ENCODE data around the gene RNF121. TPM values are rescaled to one million over a fixed set of nuclear protein-coding genes. Genes with fewer than 3 reads are reported as not detected.

RNF121 gene
- total and polyA plus RNA-seq, 2 of the 13 experiments (the other 11 are each of a cell fraction or from before 2014, with no cell fraction given), result 28.6 to 44.3 TPM

DNA sequence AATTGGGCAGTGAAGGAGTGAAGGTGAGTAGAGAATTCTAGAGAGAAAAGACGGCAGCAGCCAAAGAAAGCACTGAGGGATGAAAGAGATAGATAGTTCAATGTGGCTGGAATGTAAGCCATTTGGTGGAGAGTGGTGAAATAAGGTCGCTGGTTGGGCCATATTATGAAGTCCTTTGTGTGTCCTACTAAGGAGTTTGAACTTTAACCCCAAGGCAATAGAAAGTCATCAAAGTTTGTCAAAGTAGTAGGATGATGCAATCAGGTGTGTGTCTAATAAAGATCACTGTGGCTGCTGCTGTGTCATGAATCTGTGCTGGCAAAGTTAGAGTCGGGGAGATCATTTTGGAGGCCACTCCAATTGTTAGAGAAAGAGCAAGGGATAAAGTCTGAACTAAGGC, 18.7 kb downstream of the RNF121 start (continued):
- no peak for TF ChIP-seq ZNF577 (CRISPR knock-in tag; IDR thresholded peaks at IDR 0.05; ENCODE audit: borderline replicate concordance, low read depth)
- TF ChIP-seq ZNF333 (CRISPR knock-in tag; IDR thresholded peaks at IDR 0.05; ENCODE audit: borderline replicate concordance), result no peak
- TF ChIP-seq ATF7-NPFF (CRISPR knock-in tag; IDR thresholded peaks at IDR 0.05; ENCODE audit: low read depth), result no peak
- no peak; the same call in 1 of the 2 replicates for TF ChIP-seq POLR2AphosphoS5 (IDR thresholded peaks at IDR 0.05; ENCODE audit: low read depth, low read length)
- TF ChIP-seq LCORL (IDR thresholded peaks at IDR 0.05), result 0 out of 2 replicates have a peak, but pooled peaks have one; percentile 57
- TF ChIP-seq LCORL (CRISPR knock-in tag; IDR thresholded peaks at IDR 0.05), result 0 out of 2 replicates have a peak, but pooled peaks have one; percentile 37
- TF ChIP-seq TEF (CRISPR knock-in tag; IDR thresholded peaks at IDR 0.05), result no peak
- TF ChIP-seq ZNF350 (CRISPR knock-in tag; IDR thresholded peaks at IDR 0.05; ENCODE audit: borderline replicate concordance, low read depth), result no peak
- TF ChIP-seq KDM6A (CRISPR knock-in tag; IDR thresholded peaks at IDR 0.05; ENCODE audit: low read depth), result peak; percentile 77
- TF ChIP-seq, protein P1, sequence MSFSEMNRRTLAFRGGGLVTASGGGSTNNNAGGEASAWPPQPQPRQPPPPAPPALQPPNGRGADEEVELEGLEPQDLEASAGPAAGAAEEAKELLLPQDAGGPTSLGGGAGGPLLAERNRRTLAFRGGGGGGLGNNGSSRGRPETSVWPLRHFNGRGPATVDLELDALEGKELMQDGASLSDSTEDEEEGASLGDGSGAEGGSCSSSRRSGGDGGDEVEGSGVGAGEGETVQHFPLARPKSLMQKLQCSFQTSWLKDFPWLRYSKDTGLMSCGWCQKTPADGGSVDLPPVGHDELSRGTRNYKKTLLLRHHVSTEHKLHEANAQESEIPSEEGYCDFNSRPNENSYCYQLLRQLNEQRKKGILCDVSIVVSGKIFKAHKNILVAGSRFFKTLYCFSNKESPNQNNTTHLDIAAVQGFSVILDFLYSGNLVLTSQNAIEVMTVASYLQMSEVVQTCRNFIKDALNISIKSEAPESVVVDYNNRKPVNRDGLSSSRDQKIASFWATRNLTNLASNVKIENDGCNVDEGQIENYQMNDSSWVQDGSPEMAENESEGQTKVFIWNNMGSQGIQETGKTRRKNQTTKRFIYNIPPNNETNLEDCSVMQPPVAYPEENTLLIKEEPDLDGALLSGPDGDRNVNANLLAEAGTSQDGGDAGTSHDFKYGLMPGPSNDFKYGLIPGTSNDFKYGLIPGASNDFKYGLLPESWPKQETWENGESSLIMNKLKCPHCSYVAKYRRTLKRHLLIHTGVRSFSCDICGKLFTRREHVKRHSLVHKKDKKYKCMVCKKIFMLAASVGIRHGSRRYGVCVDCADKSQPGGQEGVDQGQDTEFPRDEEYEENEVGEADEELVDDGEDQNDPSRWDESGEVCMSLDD (CRISPR knock-in tag; IDR thresholded peaks at IDR 0.05; ENCODE audit: borderline replicate concordance), result no peak
- no peak for TF ChIP-seq ZFP36 (IDR thresholded peaks at IDR 0.05; ENCODE audit: borderline replicate concordance, low read depth, low read length, partially characterized antibody)
- no peak for TF ChIP-seq NFE2 (CRISPR knock-in tag; IDR thresholded peaks at IDR 0.05)
- TF ChIP-seq ZNF564 (CRISPR knock-in tag; IDR thresholded peaks at IDR 0.05), result no peak
- no peak for TF ChIP-seq ISX (CRISPR knock-in tag; conservative IDR thresholded peaks at IDR 0.05)
- no peak for TF ChIP-seq ZFP36L2 (CRISPR knock-in tag; IDR thresholded peaks at IDR 0.05)
- TF ChIP-seq NR2F6 (IDR thresholded peaks at IDR 0.05), result peak; percentile 95
- TF ChIP-seq NR2F6 (CRISPR knock-in tag; IDR thresholded peaks at IDR 0.05), result peak; percentile 95
- peak; percentile 89 for TF ChIP-seq PPARG (CRISPR knock-in tag; conservative IDR thresholded peaks at IDR 0.05)
- TF ChIP-seq, protein P2, sequence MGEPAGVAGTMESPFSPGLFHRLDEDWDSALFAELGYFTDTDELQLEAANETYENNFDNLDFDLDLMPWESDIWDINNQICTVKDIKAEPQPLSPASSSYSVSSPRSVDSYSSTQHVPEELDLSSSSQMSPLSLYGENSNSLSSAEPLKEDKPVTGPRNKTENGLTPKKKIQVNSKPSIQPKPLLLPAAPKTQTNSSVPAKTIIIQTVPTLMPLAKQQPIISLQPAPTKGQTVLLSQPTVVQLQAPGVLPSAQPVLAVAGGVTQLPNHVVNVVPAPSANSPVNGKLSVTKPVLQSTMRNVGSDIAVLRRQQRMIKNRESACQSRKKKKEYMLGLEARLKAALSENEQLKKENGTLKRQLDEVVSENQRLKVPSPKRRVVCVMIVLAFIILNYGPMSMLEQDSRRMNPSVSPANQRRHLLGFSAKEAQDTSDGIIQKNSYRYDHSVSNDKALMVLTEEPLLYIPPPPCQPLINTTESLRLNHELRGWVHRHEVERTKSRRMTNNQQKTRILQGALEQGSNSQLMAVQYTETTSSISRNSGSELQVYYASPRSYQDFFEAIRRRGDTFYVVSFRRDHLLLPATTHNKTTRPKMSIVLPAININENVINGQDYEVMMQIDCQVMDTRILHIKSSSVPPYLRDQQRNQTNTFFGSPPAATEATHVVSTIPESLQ (CRISPR knock-in tag; conservative IDR thresholded peaks at IDR 0.05), result no peak
- TF ChIP-seq ZBTB25 (CRISPR knock-in tag; IDR thresholded peaks at IDR 0.05), result no peak
- TF ChIP-seq ARID4A (CRISPR knock-in tag; IDR thresholded peaks at IDR 0.05; ENCODE audit: borderline replicate concordance), result no peak; the same call in 1 of the 2 replicates

All from HepG2 (cell line).